ENCODE results near the gene UCN2. TPM values are rescaled to one million over a fixed set of nuclear protein-coding genes. Genes with fewer than 3 reads are reported as not detected.

UCN2 gene
- polyA plus RNA-seq, 6 donors from 2014 or later, result not detected

Other genes starting within 250 kb of the UCN2 start
- not detected for gene SPINK8, start 230.1 kb downstream of the UCN2 start, polyA plus RNA-seq (ENCODE audit: low read depth in 6 of 6)
- not detected for gene FBXW12, start 191.6 kb downstream of the UCN2 start, polyA plus RNA-seq (ENCODE audit: low read depth in 6 of 6)
- gene PLXNB1, start 133.7 kb downstream of the UCN2 start, polyA plus RNA-seq (ENCODE audit: low read depth in 6 of 6), result under 1 TPM in 2 of 6 donors, not detected in 4; 0.03 to 0.37 TPM
- gene CCDC51, start 123.7 kb downstream of the UCN2 start, polyA plus RNA-seq (ENCODE audit: low read depth in 6 of 6), result 10 to 100 TPM in 3 of 6 donors, 1 to 10 TPM in 3; 4.1 to 14.8 (median 9.5) TPM
- gene TMA7, start 123.5 kb downstream of the UCN2 start, polyA plus RNA-seq (ENCODE audit: low read depth in 6 of 6), result 100 to 1,000 TPM; 433 to 593 (median 531) TPM
- gene ATRIP, start 117.0 kb downstream of the UCN2 start, polyA plus RNA-seq (ENCODE audit: low read depth in 6 of 6), result 10 to 100 TPM in 1 of 6 donors, 1 to 10 TPM in 5; 7.4 to 11.9 (median 7.7) TPM
- gene SHISA5, start 59.6 kb downstream of the UCN2 start, polyA plus RNA-seq (ENCODE audit: low read depth in 6 of 6), result 100 to 1,000 TPM; 393 to 571 (median 442) TPM
- gene PFKFB4, start 7.0 kb downstream of the UCN2 start, polyA plus RNA-seq (ENCODE audit: low read depth in 6 of 6), result 1 to 10 TPM in 1 of 6 donors, under 1 TPM in 4, not detected in 1; 0.60 to 1.7 (median 0.73) TPM
- gene COL7A1, start 31.5 kb upstream of the UCN2 start, polyA plus RNA-seq (ENCODE audit: low read depth in 6 of 6), result not detected
- 100 to 1,000 TPM; 152 to 385 (median 155) TPM for gene UQCRC1, start 45.9 kb upstream of the UCN2 start, polyA plus RNA-seq (ENCODE audit: low read depth in 6 of 6)
- gene TMEM89, start 58.0 kb upstream of the UCN2 start, polyA plus RNA-seq (ENCODE audit: low read depth in 6 of 6), result not detected
- gene SLC26A6, start 71.7 kb upstream of the UCN2 start, polyA plus RNA-seq (ENCODE audit: low read depth in 6 of 6), result 1 to 10 TPM in 2 of 6 donors, under 1 TPM in 3, not detected in 1; 0.25 to 1.7 (median 0.97) TPM
- under 1 TPM in 1 of 6 donors, not detected in 5; 0.28 TPM for gene CELSR3, start 99.1 kb upstream of the UCN2 start, polyA plus RNA-seq (ENCODE audit: low read depth in 6 of 6)
- gene NCKIPSD, start 122.1 kb upstream of the UCN2 start, polyA plus RNA-seq (ENCODE audit: low read depth in 6 of 6), result 10 to 100 TPM in 1 of 6 donors, 1 to 10 TPM in 5; 3.3 to 11.2 (median 4.9) TPM
- 10 to 100 TPM; 53.6 to 96.9 (median 68.7) TPM for gene IP6K2, start 153.4 kb upstream of the UCN2 start, polyA plus RNA-seq (ENCODE audit: low read depth in 6 of 6)

All from naive B cell (primary cell).